Activated CD4-positive, alpha-beta T cell treated with anti-CD3 and anti-CD28 coated beads, Interleukin-2, amount 10 ng/mL, durations not matched to agents 24 days and 14 days (primary cell): ENCODE measurements around the gene NFILZ. TPM values are rescaled to one million over a fixed set of nuclear protein-coding genes. Genes with fewer than 3 reads are reported as not detected.
A peak's percentile ranks its signal among the peaks of the same experiment; 100 is the strongest.

Source experiments
- DNase-seq: peaks from one replicate; pipeline ENCODE4 v3.0.0; 2022
- H3K27ac Mint-ChIP-seq: one replicate; pipeline ENCODE4 v1.8.0; 2022; ENCODE audit warnings: mild to moderate bottlenecking, mixed read lengths
- H3K27me3 Mint-ChIP-seq: one replicate; pipeline ENCODE4 v1.8.0; 2022; ENCODE audit warnings: mixed read lengths
- H3K36me3 Mint-ChIP-seq: one replicate; pipeline ENCODE4 v1.8.0; 2022; ENCODE audit warnings: low read depth, mild to moderate bottlenecking, mixed read lengths
- H3K4me1 Mint-ChIP-seq: one replicate; pipeline ENCODE4 v1.8.0; 2021; ENCODE audit warnings: mixed read lengths
- H3K4me3 Mint-ChIP-seq: one replicate; pipeline ENCODE4 v1.8.0; 2022; ENCODE audit warnings: mild to moderate bottlenecking, moderate library complexity, mixed read lengths
- H3K9me3 Mint-ChIP-seq: one replicate; pipeline ENCODE4 v1.8.0; 2021; ENCODE audit warnings: mixed read lengths
- intact Hi-C: fragments of 100-400 bp; cut with micrococcal nuclease; formaldehyde crosslinking; loops from one replicate; pipeline ENCODE4 v1.15.1; 2023
- total RNA-seq: library from RNA; stranded (reverse); gene quantifications from 2 replicates; pipeline ENCODE4 v1.2.3, GENCODE V29; 2022

NFILZ gene
- total RNA-seq, 1 donor from 2014 or later, result not detected

DNA sequence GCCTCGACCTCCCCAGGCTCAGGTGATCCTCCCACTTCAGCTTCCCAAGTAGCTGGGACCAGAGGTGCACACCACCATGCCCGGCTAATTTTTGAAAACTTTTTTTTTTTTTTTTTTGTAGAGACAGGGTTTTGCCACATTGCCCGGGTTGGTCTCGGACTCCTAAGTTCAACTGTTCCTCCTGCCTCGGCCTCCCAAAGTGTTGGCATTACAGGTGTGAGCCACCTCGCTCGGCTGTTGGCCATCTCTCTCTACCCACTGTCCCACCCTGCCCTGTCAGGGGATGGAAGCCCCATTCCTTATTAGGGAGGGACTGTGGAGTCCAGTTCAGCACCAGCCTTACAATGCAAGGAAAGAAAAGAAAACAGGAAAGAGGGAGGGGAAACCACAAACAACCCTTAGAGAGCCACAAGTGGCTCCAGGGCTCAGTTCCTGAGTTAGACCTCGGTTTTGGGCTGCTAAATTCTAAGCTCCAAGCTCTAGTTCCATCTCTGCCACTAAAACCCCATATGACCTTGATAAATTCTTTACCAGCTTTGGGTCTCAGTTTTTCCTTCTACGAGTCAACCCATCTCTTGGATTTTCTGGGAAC is 36.5 kb downstream of the NFILZ start:
- intact Hi-C loops, result loop anchor here (5.0 kb wide), 1 partner anchor 35 kb away; no protein-coding TSS in a partner anchor
- Mint-ChIP-seq H3K27me3 (no peaks in the 10 kb centered on the region), H3K4me1 (peaks cover 46% of the 10 kb centered on the region), H3K27ac (no peak overlapping the region), H3K9me3 (peaks cover 4% of the 10 kb centered on the region), H3K4me3 (peak overlapping the region; percentile 23), H3K36me3 (no peaks in the 10 kb centered on the region)
- DNase-seq, result no peak

DNA sequence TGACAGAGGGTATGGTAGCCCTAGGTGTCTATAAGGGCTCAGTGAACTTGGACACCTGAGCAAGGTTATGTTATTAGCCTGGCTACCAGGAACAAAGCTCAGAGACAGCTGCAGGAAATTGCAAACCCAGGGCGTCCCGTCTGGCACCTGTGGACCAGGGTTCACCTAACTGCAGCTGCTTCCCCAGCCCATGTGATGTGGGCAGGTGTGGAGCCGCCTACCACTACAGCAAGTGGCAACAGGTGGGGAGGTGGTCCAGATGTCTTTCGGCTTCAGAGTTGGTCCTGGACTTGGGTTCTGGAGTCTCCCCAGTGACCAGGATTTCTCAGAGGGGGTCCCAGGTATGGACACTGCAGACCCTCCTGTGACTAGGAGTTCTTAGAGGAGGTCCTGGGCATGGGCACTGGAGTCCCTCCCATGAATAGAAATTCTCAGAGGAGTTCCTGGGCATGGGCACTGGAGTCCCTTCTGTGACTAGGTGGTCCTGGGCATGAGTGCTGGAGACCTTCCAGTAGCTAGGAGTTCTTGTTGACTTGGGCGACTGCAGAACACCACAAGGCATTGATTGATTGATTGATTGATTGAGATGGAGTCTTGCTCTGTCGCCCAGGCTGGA is 43.0 kb downstream of the NFILZ start:
- peaks cover 7% of the 10 kb centered on the region for H3K27me3 Mint-ChIP-seq
- no peak for DNase-seq
- intact Hi-C loops, result no loop called here
- H3K27ac Mint-ChIP-seq, result no peak overlapping the region
- H3K36me3 Mint-ChIP-seq, result peaks cover 4% of the 10 kb centered on the region
- H3K9me3 Mint-ChIP-seq, result peaks cover 13% of the 10 kb centered on the region
- peaks cover 17% of the 10 kb centered on the region for H3K4me1 Mint-ChIP-seq
- no peak overlapping the region for H3K4me3 Mint-ChIP-seq

DNA sequence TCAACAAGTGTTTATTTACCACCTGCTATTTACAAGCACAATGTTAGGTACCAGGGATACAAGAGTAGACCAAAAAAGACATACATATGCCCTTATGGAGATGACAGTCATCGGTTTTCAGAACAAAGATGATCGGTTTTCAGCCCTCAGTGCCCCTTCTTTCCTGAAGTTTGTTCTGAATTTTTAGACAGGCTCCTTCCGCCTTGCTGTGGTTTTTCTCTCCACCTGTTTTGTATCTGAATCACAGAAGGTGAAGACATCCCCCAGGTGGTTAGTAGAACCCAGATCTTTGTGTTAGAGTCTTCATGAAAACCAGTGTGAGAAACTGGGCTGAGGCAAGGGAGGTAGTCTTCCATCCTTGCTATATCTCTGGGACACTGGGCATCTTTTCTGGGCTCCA is 44.6 kb downstream of the NFILZ start:
- no peak overlapping the region for H3K27ac Mint-ChIP-seq
- peaks cover 12% of the 10 kb centered on the region for H3K4me1 Mint-ChIP-seq
- peaks cover 15% of the 10 kb centered on the region for H3K9me3 Mint-ChIP-seq
- H3K36me3 Mint-ChIP-seq, result peaks cover 5% of the 10 kb centered on the region
- H3K4me3 Mint-ChIP-seq, result no peak overlapping the region
- intact Hi-C loops, result no loop called here
- no peak for DNase-seq
- H3K27me3 Mint-ChIP-seq, result peaks cover 7% of the 10 kb centered on the region

DNA sequence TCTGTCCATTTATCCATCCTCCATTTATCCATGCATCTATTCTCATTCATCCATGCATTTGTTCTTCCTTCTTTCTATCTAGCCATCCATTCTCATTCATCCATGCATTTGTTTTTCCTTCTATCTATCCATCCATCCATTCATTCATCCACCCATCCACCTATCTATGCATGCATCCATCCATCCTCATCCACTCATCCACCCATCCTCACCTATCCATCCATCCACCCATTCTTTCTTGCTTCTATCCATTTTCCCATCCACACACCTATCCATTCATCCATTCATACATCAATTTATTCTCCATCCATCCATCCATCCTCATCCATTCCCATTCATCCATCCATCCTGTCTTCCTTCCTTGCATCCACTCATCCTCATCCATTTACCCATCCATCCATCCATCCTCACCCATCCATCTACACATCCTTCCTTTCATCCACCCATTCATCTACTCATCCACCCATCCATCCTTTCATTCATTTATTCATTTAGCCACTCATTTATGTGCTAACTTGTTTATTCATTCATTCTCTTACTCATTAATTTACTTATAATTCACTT is 47.9 kb downstream of the NFILZ start:
- peaks cover 5% of the 10 kb centered on the region for H3K36me3 Mint-ChIP-seq
- intact Hi-C loops, result no loop called here
- H3K27me3 Mint-ChIP-seq, result peaks cover 10% of the 10 kb centered on the region
- no peak overlapping the region for H3K4me3 Mint-ChIP-seq
- H3K27ac Mint-ChIP-seq, result no peak overlapping the region
- DNase-seq, result no peak
- H3K9me3 Mint-ChIP-seq, result peaks cover 26% of the 10 kb centered on the region
- peaks cover 23% of the 10 kb centered on the region for H3K4me1 Mint-ChIP-seq

Other genes with a start within 250 kb of the NFILZ start
- gene RAB11B, start 240.3 kb upstream of the NFILZ start, total RNA-seq, result 69.4 and 74.0 TPM in 2 replicates
- gene MARCHF2, start 217.3 kb upstream of the NFILZ start, total RNA-seq, result 7.9 and 8.8 TPM in 2 replicates
- 349 and 352 TPM in 2 replicates for gene HNRNPM, start 185.7 kb upstream of the NFILZ start, total RNA-seq
- 0.33 and 0.38 TPM in 2 replicates for gene PRAM1, start 128.0 kb upstream of the NFILZ start, total RNA-seq
- 18.1 and 25.6 TPM in 2 replicates for gene ZNF414, start 116.5 kb upstream of the NFILZ start, total RNA-seq
- gene MYO1F, start 53.2 kb upstream of the NFILZ start, total RNA-seq, result 33.0 and 37.9 TPM in 2 replicates
- 2.4 and 2.5 TPM in 2 replicates for gene ADAMTS10, start 19.9 kb upstream of the NFILZ start, total RNA-seq
- not detected in 2 replicates for gene ACTL9, start 68.2 kb downstream of the NFILZ start, total RNA-seq
- not detected in 2 replicates for gene OR2Z1, start 91.0 kb downstream of the NFILZ start, total RNA-seq
- gene ZNF558, start 201.7 kb downstream of the NFILZ start, total RNA-seq, result 25.1 and 26.4 TPM in 2 replicates
- gene MBD3L1, start 201.7 kb downstream of the NFILZ start, total RNA-seq, result not detected in 2 replicates